H1 (cell line): ENCODE results near the gene TMEM222.

Experiments
- CTCF ChIP-seq, 3 experiments: IDR thresholded peaks; 1 replicate in 2 of 3; 2 replicates in 1 of 3; pipeline versions ENCODE4 v1.5.1 to v1.6.1; 2011; ENCODE audit warnings: low read length in 3 of 3, mild to moderate bottlenecking in 3 of 3, inconsistent platforms in 2 of 3, low read depth in 1 of 3, moderate library complexity in 1 of 3; ENCODE audit not compliant: insufficient read depth in 1 of 3; ENCODE audit errors: control extremely low read depth in 1 of 3
- EP300 ChIP-seq, 2 experiments: IDR thresholded peaks; 1 replicate in 1 of 2; 2 replicates in 1 of 2; pipeline ENCODE4 v1.6.1; 2011 to 2012; ENCODE audit warnings: low read depth in 2 of 2, low read length in 2 of 2, mild to moderate bottlenecking in 2 of 2, borderline replicate concordance in 1 of 2, inconsistent platforms in 1 of 2, moderate library complexity in 1 of 2
- POLR2AphosphoS5 ChIP-seq: IDR thresholded peaks from 2 replicates; pipeline ENCODE4 v1.6.1; 2011; ENCODE audit warnings: low read depth, low read length

GRCh38 chr1:27284425-27285273, 37.3 kb upstream of the TMEM222 start:
- peak; percentile 76 to 81 (median 77) for TF ChIP-seq CTCF (IDR thresholded peaks at IDR 0.05; ENCODE audit: control extremely low read depth in 1 of 3, insufficient read depth in 1 of 3, low read depth in 1 of 3, low read length in 3 of 3)
- no peak for TF ChIP-seq EP300 (IDR thresholded peaks at IDR 0.05; ENCODE audit: borderline replicate concordance in 1 of 2, low read depth in 2 of 2, low read length in 2 of 2)
- no peak for TF ChIP-seq POLR2AphosphoS5
